A549 (cell line): Measurements from ENCODE around the gene PEX14. TPM values are rescaled to one million over a fixed set of nuclear protein-coding genes. Genes with fewer than 3 reads are reported as not detected.

ENCODE experiments used
- ATAC-seq, 2 experiments: fragments of 200-7000 bp in 1 of 2; fragments of >200 bp in 1 of 2; cut with Nextera tagmentation in 1 of 2; cut with Tn5 transposase in 1 of 2; 3 replicates each; pipeline versions ENCODE4 v1.8.0 to v1.9.1; 2018 to 2020; ENCODE audit warnings: mild to moderate bottlenecking in 1 of 2, moderate library complexity in 1 of 2
- CTCF ChIA-PET: fragments of 300-600 bp; sonication (Branson Sonifier 250); formaldehyde crosslinking; extraction: SDS; loops from one replicate; lab custom pipeline; 2021; ENCODE audit warnings: antibody characterized with exemption, inconsistent platforms; lab: Yijun Ruan, JAX
- POLR2A ChIA-PET: fragments of 350-600 bp; formaldehyde crosslinking; extraction: SDS; loops from one replicate; lab custom pipeline; 2021; ENCODE audit warnings: antibody characterized with exemption, inconsistent platforms; lab: Yijun Ruan, JAX
- DNase-seq, 2 experiments: peaks; one replicate each; pipeline versions ENCODE4 v3.0.0 to v3.0.0-alpha.2; 2011 to 2016; ENCODE audit warnings: low read depth in 1 of 2, low spot score in 1 of 2
- FAIRE-seq: peaks from 2 replicates; lab custom pipeline; 2011; peaks lifted over from hg19 to GRCh38; lab: Jason Lieb, UNC
- H3K27ac ChIP-seq, 2 experiments: fragments of >200 bp; sonication (Bioruptor Twin); formaldehyde crosslinking; 3 replicates each; pipeline ENCODE4 v1.5.1; 2016 to 2017
- H3K4me1 ChIP-seq: fragments of >200 bp; sonication (Bioruptor Twin); formaldehyde crosslinking; 3 replicates; pipeline ENCODE4 v1.6.1; 2016
- H3K4me2 ChIP-seq: fragments of >200 bp; sonication (Bioruptor Twin); formaldehyde crosslinking; 3 replicates; pipeline ENCODE4 v1.6.1; 2016
- H3K4me3 ChIP-seq: fragments of >200 bp; sonication (Bioruptor Twin); formaldehyde crosslinking; 3 replicates; pipeline ENCODE4 v1.5.1; 2016
- H3K9me3 ChIP-seq: fragments of >200 bp; sonication (Bioruptor Twin); formaldehyde crosslinking; 3 replicates; pipeline ENCODE4 v1.6.1; 2016
- BHLHE40 ChIP-seq: IDR thresholded peaks from 2 replicates; pipeline ENCODE4 v1.6.1; 2012; ENCODE audit warnings: low read depth, low read length, inconsistent platforms
- CBX8 ChIP-seq: fragments of 200-600 bp; sonication (generic); IDR thresholded peaks from 2 replicates; pipeline ENCODE4 v1.6.1; 2016
- CHD2 ChIP-seq: fragments of 150-350 bp; IDR thresholded peaks from 2 replicates; pipeline ENCODE4 v1.6.1; 2014; ENCODE audit warnings: low read length; ENCODE audit not compliant: partially characterized antibody
- EHF ChIP-seq: fragments of 250-450 bp; sonication (Bioruptor Pico); IDR thresholded peaks from 2 replicates; pipeline ENCODE4 v1.5.0; 2020; ENCODE audit warnings: mild to moderate bottlenecking
- GATA3 ChIP-seq: IDR thresholded peaks from 2 replicates; pipeline ENCODE4 v1.6.1; 2012; ENCODE audit warnings: borderline replicate concordance
- HES2 ChIP-seq: fragments of >200 bp; sonication (Bioruptor Twin); formaldehyde crosslinking; IDR thresholded peaks from 2 replicates; pipeline ENCODE4 v1.6.1; 2016
- HEYL ChIP-seq: fragments of 250-450 bp; sonication (Bioruptor Pico); IDR thresholded peaks from 2 replicates; pipeline ENCODE4 v1.8.0; 2021; ENCODE audit warnings: mild to moderate bottlenecking, moderate library complexity
- HOXA7 ChIP-seq: fragments of 250-450 bp; sonication (Bioruptor Pico); IDR thresholded peaks from 2 replicates; pipeline ENCODE4 v1.5.0; 2020; ENCODE audit warnings: mild to moderate bottlenecking, moderate library complexity
- JUN ChIP-seq, 2 experiments: fragments of >200 bp; sonication (Bioruptor Twin); formaldehyde crosslinking; IDR thresholded peaks; 2 replicates in 1 of 2; 3 replicates in 1 of 2; pipeline ENCODE4 v1.6.1; 2016 to 2017
- JUNB ChIP-seq: fragments of >200 bp; sonication (Bioruptor Twin); formaldehyde crosslinking; IDR thresholded peaks from 2 replicates; pipeline ENCODE4 v1.6.1; 2016
- KDM5A ChIP-seq: fragments of 200-600 bp; sonication (generic); IDR thresholded peaks from 2 replicates; pipeline ENCODE4 v1.6.1; 2016; ENCODE audit warnings: antibody characterized with exemption, mild to moderate bottlenecking
- MAX ChIP-seq: IDR thresholded peaks from 2 replicates; pipeline ENCODE4 v1.6.1; 2012
- NPAS2 ChIP-seq: fragments of 250-450 bp; sonication (Bioruptor Pico); IDR thresholded peaks from 2 replicates; pipeline ENCODE4 v1.8.0; 2022; ENCODE audit warnings: mild to moderate bottlenecking, moderate library complexity, borderline replicate concordance
- PBX3 ChIP-seq: IDR thresholded peaks from 2 replicates; pipeline ENCODE4 v1.6.1; 2012
- SMC3 ChIP-seq: fragments of >200 bp; sonication (Bioruptor Twin); formaldehyde crosslinking; IDR thresholded peaks from 3 replicates; pipeline ENCODE4 v1.6.1; 2018; ENCODE audit warnings: inconsistent platforms
- TFCP2L1 ChIP-seq: fragments of 250-450 bp; sonication (Bioruptor Pico); IDR thresholded peaks from 2 replicates; pipeline ENCODE4 v1.5.0; 2021; ENCODE audit warnings: mild to moderate bottlenecking
- USF2 ChIP-seq: fragments of 450-650 bp; IDR thresholded peaks from 2 replicates; pipeline ENCODE4 v1.6.1; 2014; ENCODE audit warnings: antibody characterized with exemption
- ZNF302 ChIP-seq: fragments of 250-450 bp; sonication (Bioruptor Pico); IDR thresholded peaks from 2 replicates; pipeline ENCODE4 v1.9.0; 2021; ENCODE audit warnings: inconsistent platforms, mild to moderate bottlenecking, moderate library complexity
- ZSCAN20 ChIP-seq: fragments of 250-450 bp; sonication (Bioruptor Pico); IDR thresholded peaks from 2 replicates; pipeline ENCODE4 v1.8.0; 2022; ENCODE audit warnings: mild to moderate bottlenecking, moderate library complexity
- WGBS: methylation state at CpG from one replicate; pipeline ENCODE4 v1.1.6; 2017; ENCODE audit errors: missing lambda C conversion rate; 5-methylcytosine and 5-hydroxymethylcytosine counted together
- polyA plus RNA-seq, 4 experiments: library from polyadenylated mRNA; depleted of rRNA in 3 of 4; stranded (reverse); fragments of >200 nt; fragmentation: RNase III in 1 of 4; extraction: RNeasy Plus Mini Kit Qiagen cat#74134 plus additional on column Dnase treatment in 1 of 4; gene quantifications; 2 replicates in 3 of 4; 3 replicates in 1 of 4; pipeline ENCODE4 v1.2.3, GENCODE V29; 2011 to 2017
- TF ChIP-seq, protein P1 (sequence below): fragments of 200-600 bp; sonication (generic); IDR thresholded peaks from 2 replicates; pipeline ENCODE4 v1.6.1; 2016; ENCODE audit warnings: antibody characterized with exemption, mild to moderate bottlenecking, moderate library complexity
- TF ChIP-seq, protein P2 (sequence below): fragments of 250-450 bp; sonication (Bioruptor Pico); IDR thresholded peaks from 2 replicates; pipeline ENCODE4 v1.5.0; 2021; ENCODE audit warnings: mild to moderate bottlenecking, moderate library complexity, borderline replicate concordance

The PEX14 gene
- polyA plus RNA-seq, 2 of the 4 experiments (the other 2 are of a cell fraction) = 7.7 to 15.0 TPM

DNA sequence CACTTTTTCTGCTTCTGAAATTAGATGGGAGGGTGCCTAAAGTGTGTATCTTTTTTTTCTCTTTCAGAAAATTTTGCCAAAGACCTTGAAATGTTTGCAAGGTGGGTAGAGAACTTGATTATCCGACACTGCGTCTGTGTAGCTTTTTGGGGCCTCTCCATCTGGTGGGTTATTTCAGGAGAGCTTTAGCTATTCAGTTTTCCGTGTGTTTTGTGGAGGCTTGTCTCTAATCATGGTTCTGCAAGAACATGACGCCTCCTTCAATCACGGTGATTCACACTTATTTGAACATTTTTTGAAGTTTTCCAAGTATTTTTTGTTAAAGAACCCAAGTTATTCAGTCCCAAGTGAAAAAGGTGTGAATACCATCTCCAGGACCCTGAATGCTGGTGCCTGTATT, 40.2 kb upstream of the PEX14 start:
- ChIA-PET CTCF (interaction anchor here (1.0 to 6.6 kb wide), 3 partner anchors 57 to 225 kb away, joined by 3 to 63 read pairs (median 5); no protein-coding TSS in a partner anchor), POLR2A (no interaction called here)
- FAIRE-seq (no peak), DNase-seq (no peak), ATAC-seq (no peak)
- TF ChIP-seq BHLHE40 (no peak), HOXA7 (CRISPR knock-in tag) (no peak), ZSCAN20 (no peak), TFCP2L1 (CRISPR knock-in tag) (no peak), CHD2 (no peak), KDM5A (no peak), HEYL (CRISPR knock-in tag) (no peak), NPAS2 (no peak), USF2 (no peak)
- TF ChIP-seq, protein P1, sequence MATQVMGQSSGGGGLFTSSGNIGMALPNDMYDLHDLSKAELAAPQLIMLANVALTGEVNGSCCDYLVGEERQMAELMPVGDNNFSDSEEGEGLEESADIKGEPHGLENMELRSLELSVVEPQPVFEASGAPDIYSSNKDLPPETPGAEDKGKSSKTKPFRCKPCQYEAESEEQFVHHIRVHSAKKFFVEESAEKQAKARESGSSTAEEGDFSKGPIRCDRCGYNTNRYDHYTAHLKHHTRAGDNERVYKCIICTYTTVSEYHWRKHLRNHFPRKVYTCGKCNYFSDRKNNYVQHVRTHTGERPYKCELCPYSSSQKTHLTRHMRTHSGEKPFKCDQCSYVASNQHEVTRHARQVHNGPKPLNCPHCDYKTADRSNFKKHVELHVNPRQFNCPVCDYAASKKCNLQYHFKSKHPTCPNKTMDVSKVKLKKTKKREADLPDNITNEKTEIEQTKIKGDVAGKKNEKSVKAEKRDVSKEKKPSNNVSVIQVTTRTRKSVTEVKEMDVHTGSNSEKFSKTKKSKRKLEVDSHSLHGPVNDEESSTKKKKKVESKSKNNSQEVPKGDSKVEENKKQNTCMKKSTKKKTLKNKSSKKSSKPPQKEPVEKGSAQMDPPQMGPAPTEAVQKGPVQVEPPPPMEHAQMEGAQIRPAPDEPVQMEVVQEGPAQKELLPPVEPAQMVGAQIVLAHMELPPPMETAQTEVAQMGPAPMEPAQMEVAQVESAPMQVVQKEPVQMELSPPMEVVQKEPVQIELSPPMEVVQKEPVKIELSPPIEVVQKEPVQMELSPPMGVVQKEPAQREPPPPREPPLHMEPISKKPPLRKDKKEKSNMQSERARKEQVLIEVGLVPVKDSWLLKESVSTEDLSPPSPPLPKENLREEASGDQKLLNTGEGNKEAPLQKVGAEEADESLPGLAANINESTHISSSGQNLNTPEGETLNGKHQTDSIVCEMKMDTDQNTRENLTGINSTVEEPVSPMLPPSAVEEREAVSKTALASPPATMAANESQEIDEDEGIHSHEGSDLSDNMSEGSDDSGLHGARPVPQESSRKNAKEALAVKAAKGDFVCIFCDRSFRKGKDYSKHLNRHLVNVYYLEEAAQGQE = no peak
- H3K9me3 ChIP-seq = no peaks in the 10 kb centered on the region
- H3K4me1 ChIP-seq = peaks cover 8% of the 10 kb centered on the region; the same call in 2 of the 3 replicates
- no peak overlapping the region for H3K4me3 ChIP-seq
- H3K27ac ChIP-seq = no peak overlapping the region
- no peak overlapping the region for H3K4me2 ChIP-seq
- WGBS = 95% methylated on average over 5 of the region's 5 CpGs

DNA sequence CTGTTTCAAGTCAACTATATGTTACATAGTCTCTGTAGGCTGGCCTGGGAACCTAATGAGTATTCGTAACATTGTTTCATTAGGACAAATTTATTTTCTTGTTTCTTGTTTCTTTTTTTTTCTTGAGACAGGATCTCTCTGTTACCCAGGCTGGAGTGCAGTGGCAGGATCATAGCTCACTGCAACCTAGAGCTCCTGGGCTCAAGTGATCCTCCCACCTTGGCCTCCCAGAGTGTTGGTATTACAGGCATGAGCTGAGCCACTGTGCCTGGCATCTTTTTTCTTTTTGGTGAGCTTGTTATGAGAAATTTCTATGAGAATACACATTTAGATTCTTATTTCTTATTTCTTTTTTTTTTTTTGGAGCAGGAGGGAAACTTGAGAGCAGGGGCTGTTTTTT, 37.7 kb upstream of the PEX14 start:
- ATAC-seq = no peak
- FAIRE-seq = no peak
- Histone ChIP-seq H3K4me2 (no peak overlapping the region), H3K27ac (peak overlapping the region in 1 of 2 experiments; percentile 28; a peak in 1 of 6 replicates)
- DNase-seq = no peak
- TF ChIP-seq SMC3 (no peak), GATA3 (no peak), PBX3 (no peak), ZNF302 (CRISPR knock-in tag) (no peak), EHF (no peak), ZSCAN20 (no peak), CBX8 (no peak), MAX (no peak), JUNB (no peak), JUN (IDR thresholded peaks at IDR 0.05) (no peak), HES2 (no peak)
- TF ChIP-seq, protein P2, sequence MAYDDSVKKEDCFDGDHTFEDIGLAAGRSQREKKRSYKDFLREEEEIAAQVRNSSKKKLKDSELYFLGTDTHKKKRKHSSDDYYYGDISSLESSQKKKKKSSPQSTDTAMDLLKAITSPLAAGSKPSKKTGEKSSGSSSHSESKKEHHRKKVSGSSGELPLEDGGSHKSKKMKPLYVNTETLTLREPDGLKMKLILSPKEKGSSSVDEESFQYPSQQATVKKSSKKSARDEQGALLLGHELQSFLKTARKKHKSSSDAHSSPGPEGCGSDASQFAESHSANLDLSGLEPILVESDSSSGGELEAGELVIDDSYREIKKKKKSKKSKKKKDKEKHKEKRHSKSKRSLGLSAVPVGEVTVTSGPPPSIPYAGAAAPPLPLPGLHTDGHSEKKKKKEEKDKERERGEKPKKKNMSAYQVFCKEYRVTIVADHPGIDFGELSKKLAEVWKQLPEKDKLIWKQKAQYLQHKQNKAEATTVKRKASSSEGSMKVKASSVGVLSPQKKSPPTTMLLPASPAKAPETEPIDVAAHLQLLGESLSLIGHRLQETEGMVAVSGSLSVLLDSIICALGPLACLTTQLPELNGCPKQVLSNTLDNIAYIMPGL (CRISPR knock-in tag) = no peak
- TF ChIP-seq, all 56 proteins: peak for 0
- ChIA-PET POLR2A (no interaction called here), CTCF (interaction anchor here (1.2 to 2.1 kb wide), 3 partner anchors 50 to 60 kb away, joined by 3 to 6 read pairs (median 4); no protein-coding TSS in a partner anchor)
- Histone ChIP-seq H3K4me1 (no peaks in the 10 kb centered on the region; the same call in 2 of the 3 replicates), H3K4me3 (no peak overlapping the region), H3K9me3 (no peaks in the 10 kb centered on the region)
- 75% methylated on average over 1 of the region's 1 CpG for WGBS
